Anterior cingulate cortex (tissue), 58 donors: ENCODE measurements around the gene HOXD13.

Experiments
- DNase-seq, 58 donors: peaks; one replicate each; lab custom pipeline; 2025; lab: John Stamatoyannopoulos, UW

HOXD13 gene

DNA sequence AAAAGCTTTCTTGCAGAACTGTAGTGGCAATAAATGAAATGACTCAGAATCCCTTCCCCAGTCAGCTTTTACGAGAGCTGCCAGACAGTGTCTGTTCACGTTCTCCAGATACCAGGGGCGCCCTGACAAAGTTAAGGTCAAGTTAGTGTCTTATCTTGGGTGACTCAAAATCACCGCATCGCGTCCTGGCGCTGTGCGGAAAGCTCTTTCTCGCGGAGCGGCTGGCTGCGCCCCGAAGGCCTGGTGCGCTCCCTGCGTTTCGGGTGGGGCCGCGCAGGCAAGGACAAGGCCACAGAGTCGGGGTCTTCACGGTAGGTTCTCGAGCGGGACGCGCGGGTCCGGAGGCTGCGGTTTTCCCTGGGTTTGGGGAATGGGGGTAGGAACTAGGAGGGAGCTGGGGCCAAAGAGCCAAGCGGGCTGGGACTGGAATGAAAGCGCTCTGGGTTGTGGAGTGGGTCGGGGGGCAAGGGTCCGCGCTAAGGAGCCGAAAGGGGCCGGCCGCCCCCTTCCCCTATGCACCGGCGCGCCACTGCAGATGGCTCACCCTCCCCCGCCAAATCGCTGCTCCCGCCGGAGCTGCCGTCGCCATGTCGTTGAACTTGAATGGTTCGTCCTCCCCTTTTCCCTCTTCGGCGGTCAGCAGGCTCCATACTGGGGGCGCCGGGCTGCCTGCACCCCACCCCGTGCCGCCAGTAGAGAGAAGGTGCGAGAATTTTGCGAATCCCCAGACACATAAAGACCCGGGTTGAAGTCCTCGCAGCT lies 12.0 kb downstream of the HOXD13 start:
- DNase-seq: no peak

DNA sequence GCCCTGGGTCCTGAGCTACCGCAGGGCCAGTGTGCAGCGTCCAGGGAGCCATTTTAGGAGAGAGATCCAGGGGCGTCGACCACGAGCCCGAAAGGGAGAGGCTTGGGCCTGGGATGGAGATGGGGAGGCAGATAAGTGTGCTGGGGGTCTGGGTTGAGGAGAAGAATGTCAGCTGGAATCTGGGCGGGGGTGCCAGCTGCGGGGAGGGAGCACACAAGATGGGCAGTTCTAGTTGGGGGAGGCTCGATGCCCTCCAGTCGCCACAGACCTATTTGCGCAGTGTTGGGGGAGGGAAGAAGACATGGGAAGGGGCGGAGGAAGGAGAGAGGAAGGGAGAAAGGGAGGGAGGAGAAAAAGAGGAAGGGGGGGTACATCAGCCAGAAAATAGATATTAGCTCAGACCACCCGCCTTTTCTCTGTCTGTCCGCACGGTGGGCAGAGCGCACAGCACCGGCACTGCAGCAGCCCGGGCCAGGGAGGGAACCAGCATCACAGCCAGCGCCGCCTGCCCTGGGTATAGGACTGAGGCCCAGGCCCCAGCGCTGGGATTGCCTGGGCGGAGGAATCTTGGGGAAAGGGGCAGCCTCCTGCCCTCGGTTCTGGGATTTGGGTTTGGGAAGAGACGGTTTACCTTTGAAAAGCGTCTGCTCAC lies 12.7 kb downstream of the HOXD13 start:
- DNase-seq: no peak

DNA sequence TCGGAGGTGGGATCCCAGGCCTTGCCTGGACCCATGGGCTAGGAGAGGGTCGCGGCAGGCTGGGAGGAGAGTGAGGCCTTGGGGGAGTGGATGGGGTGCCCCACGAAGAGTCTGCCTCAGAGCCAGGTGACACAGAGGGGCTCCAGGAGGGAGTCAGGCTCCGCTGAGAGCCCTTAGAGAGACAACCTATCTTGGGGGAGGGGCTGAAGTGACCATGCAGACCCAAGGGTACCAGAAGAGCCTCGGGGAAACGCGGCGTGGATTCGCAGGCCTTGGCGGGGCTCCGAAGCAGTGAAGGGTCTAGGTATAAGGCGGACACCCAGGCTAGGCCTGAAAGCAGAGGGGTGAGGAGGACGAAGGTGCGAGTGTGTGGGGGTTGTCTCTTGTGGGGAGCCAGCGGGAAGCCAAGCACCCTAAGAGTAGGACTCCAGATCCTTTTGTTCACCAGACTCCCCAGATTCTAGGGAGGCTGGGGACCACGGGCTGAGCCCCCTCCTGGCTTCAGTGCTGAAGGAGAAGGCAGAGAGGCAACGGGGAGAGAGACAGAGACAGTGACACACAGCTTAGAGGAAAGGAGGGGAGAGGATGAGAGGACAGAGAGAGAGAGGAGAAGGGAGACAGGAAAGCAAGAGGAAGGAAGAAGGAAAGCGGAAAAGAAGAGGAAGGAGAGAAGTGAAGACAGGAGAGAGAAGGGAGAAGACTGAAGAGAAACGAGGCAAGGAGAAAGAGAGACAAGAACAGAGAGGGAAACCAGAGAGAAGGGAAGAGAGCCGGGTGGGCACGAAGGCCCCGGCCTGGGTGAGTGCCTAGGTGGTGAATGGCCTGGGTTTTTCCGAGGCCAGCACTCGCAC lies 13.4 kb downstream of the HOXD13 start:
- DNase-seq: no peak

DNA sequence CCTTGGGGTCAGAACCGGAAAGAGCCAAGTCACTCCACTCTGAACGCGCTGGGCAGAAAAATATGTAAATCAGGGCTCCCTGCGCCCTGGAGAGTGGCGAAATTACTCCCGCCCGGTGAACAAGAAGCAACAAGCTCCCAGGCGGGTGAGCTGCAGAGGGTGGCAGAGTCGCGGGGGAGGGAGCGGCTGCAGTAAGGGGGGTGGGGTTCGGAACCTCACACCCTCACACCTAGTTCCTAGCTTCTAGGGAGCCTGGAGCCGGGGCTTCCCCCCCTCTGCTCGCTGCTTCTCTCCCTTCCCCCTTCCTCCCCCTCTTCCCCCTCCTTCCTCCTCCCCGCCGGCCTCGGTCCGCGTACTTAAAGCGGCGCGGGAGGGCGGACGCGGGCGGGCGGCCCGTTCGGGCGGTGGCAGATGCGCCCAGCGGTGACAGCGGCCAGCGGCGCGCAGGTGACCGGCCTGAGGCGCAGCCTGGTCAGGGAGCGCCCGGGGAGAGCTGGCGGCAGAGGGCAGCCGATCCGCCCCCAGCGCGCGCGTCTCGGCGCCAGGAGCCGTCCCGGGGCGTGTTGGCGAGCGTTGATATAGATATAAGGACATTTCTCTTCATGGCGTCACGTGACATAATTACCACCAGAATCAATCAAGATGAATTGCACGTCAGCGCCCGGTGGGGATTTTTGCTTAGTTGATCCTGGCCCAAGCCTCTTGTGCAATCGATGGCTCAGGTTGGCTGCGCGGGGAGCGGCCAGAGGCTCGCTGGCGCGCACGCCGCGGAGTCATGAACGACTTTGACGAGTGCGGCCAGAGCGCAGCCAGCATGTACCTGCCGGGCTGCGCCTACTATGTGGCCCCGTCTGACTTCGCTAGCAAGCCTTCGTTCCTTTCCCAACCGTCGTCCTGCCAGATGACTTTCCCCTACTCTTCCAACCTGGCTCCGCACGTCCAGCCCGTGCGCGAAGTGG lies 14.3 kb downstream of the HOXD13 start, which contains the start of gene HOXD11:
Gene HOXD11 (plus strand): TSS at position 700 of the 959 bp plus-strand sequence. CDS start 76 bp downstream, at position 776.
- no peak for DNase-seq

DNA sequence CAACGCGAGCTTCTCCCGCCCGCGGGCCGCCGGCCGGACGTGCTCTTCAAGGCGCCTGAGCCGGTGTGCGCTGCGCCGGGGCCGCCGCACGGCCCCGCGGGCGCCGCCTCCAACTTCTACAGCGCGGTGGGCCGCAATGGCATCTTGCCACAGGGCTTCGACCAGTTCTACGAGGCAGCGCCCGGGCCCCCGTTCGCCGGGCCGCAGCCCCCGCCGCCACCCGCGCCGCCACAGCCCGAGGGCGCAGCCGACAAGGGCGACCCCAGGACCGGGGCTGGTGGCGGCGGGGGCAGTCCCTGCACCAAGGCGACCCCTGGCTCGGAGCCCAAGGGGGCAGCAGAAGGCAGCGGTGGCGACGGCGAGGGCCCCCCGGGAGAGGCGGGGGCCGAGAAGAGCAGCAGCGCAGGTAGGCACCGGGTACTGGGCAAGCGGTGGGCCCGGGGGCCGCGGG lies 15.2 kb downstream of the HOXD13 start:
- DNase-seq: no peak

DNA sequence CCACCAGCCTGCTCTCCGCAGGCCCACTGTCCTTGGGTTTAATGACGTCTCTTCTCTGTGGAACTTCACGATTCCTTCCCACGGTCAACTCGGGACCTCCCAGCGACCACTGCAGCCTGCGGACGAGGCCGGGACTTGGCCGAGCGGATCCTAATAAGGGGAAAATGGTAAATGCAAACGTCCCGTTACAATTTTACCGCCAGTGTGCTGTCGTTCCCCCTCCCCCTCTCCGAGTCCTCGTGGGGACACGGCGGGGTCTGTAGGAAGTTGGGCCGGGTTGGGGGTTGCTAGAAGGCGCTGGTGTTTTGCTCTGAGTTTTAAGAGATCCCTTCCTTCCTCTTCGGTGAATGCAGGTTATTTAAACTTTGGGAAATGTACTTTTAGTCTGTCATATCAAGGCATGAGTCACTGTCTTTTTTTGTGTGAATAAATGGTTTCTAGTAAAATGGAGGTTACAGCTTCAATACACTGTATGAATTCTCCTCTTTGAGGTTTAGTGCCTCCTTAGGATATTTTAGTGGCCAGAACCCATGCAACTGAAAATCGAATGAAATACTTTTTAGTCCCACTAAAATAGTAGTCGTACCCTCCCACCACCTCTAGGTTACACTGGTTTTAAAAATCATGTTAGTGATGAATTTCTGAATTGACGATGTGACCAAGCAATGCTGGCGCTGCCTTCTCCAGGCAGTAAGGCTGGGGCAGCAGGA lies 16.8 kb downstream of the HOXD13 start:
- DNase-seq: no peak

DNA sequence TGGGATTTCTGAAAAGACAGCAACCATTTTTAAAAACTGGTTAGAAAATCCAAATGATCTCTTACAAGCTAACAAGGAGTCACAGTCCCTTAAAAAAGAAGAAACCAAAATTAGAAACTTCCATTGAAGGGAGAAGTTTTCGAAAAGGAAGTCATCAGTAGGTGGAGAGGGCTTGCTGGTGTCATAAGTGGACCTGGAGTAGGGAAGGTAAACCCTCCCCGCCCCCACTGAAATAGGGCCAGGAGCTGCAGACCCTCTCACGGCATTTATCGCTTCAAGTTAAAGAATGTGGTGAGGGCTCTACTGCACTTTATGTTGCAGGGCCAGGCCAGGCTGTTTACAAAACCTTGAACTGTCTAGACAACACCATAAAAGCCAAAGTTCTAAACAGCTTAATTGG lies 17.4 kb downstream of the HOXD13 start:
- no peak for DNase-seq

DNA sequence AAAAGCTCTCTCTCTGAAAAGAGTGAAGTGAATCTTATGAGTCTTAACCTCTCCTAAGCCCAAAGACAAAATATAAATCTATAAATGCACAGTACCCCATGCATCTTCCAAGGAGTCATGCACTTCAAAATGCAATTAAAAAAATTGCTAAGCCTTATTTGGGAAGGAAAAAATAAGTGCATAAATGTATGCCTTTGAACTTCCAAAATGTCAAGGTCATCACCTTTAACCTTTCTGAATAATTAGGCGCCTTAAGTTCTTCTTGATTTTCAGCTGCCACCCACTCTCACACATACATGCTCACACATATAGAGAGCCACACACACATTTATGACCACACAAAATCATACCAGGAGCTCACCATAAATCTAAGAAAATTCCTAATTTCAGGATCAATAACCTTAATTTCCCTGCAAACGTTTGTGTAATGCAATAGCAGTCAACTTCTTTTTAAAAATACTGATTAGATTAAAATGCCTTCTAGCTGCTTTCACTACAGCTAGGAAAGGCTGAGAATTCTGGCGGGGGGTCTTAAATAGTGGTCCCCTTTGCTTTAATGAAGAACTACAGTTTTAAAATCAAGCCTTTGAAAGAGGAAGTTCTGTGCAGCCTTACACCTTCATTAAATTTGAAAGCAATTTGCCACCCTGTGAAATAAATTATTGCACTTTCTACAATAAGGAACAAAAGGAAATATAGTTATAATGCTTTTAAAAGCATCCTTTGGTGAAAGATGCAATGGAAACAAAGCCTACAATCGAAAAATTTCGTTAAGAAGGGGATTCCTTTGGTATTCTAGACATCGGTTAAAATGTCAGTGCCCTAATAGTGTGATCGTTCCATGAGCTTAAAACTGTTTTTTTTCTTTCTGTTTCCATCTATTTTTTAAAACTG lies 18.1 kb downstream of the HOXD13 start:
- no peak for DNase-seq

DNA sequence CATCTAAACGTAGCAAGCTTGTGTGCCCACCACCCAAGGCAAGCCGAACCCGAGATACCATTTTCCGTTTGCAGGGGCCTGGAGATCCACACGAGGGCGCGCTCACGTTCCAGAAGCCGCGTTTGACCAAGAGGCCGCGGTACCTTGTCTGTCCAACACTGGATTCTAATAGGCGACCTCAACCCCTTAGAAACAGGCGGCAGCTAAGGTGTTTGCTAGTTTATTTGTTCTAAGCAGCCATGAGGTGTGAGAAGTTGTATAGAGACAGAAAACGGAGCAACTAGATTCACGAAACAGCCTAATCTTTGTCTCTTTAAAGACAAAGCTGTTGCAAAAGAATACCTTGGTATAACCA lies 18.8 kb downstream of the HOXD13 start:
- no peak for DNase-seq

DNA sequence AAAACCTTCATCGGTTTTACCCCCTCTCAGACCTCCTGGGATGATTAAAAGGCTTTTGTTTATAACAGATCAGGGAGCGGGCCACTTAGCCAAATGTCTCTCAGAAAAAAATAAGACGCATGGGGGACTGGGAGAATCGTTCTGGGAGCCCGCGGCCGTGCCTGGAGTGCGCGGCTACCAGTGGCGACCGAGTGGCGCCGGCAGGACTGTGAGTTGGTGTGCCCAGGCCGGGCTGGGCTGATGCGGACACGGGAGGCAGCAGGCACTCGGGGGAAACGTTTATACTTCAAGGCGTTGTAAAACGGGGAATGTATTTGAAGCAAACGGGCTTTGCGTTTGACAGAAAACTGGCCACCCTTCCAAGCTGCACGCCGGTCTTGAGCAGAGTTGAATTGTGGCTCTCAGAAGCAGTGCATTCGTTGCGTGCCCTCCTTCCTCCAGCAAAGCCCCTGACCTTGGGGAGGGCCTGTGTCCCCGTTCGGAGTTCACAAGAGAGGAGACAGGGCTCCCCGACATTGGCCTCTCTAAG lies 19.4 kb downstream of the HOXD13 start:
- no peak for DNase-seq

DNA sequence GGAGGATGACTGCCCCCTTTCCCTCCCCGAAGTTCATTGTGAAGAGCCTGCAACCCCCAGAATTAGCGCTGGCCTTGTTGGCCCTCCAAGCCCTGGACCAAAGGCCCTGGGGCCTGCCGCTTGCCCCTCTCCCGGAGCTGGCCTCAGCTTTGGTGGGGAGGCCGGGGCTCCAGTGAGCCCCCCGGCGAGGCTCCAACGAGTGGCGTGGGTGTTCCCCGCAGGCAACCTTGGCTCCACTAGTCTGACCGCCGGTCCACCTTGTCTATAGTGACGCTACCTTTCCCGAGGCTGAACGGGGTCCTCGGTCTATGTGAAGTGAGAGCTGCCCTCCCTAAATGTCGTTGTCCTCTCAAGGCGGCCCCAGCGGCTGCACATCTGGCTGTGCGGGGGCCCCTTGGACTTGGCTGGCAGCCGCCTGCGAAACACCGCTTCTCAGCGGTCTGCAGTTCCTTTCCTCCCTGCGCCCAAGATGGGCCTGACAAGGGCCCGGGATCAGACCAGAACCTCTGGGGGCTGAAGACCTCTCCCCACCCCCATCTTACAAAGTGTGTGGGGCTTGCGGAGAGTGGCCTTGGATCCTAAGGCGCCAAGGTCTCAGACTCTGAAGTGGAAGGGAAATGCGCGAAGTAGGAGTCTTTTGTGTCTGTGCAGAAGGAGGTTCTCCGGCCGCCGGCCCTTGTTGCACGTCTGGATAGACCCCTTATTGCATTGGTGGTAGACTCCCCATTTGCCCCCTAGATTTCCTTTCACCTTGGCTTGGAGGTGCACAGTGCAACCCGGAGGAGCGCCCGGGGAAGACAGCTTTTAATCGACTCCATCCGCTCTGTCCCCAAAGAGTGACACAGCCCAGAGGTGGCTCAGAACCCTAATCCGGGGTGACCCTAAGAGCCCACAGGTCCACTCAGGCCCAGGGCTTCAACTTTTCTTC lies 20.1 kb downstream of the HOXD13 start:
- no peak for DNase-seq

DNA sequence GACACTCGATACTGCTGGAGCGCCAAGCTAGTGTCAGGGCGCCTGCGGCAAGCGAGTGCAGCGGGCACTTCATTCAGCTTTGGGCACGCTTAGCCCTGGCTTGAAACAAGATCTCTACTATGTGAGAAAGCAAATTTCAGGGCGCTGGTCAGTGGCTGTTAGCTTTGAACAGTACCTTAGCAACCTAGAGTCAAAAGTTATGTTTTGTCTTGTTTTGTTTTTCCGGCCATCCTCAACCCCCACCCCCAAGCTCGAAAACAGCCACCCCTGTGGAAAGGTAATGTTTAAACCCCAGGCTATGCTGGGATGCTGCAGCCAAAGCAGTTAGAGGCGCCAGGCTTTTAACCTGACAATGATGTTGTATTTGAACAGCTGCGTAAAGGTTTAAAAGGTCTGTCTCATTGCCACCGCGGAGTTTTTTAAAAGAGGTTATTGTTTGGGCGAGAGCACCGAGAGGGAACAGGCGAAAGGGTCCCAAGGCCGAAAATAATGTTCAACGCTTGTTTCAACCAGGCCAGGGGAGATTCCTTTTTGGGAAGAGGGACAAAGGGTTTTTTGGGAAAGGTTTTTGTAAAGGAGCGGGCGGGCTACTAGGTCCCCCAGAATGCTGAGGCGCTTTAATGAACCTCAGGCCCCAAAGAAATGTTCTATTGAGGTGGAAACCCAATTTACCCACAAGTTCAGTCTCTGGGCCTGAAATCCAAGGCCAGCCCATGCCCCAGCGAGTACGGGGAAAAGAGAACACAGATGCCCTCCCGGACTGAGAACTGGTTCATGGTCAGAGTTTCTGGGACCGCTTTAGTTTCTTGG lies 21.8 kb downstream of the HOXD13 start:
- no peak for DNase-seq

DNA sequence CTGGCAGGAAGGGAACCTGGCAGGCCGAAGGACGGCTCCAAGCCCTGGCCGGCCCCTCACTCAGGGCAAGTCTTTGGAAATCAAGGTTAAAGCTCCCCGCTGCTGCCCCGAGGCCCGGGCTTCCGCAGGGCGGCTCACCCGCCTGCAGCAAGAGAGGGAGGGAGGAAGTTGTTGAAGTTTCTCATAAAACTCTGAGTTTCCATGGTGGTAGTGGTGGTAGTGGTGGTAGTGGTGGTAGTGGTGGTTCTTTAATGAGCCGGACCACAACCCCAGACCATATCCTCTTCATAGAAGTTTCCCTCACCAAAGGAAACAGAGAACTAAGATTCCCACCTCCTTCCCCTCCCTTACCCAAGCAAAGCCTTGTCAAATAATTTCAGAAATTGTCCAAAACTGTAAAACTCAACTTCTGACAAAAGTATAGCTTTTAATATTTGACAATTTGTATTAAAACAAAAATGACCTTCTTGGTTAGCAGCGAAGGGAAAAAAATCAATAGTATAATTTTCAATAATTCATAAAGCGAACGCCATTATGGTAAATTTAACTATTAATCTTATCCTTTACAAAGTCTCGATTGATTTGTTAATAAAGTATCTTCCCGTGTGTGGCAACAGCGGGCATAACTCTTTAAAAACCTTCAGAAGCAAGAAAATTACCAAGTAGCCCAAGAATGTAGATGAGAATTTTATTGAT lies 22.6 kb downstream of the HOXD13 start:
- no peak for DNase-seq

DNA sequence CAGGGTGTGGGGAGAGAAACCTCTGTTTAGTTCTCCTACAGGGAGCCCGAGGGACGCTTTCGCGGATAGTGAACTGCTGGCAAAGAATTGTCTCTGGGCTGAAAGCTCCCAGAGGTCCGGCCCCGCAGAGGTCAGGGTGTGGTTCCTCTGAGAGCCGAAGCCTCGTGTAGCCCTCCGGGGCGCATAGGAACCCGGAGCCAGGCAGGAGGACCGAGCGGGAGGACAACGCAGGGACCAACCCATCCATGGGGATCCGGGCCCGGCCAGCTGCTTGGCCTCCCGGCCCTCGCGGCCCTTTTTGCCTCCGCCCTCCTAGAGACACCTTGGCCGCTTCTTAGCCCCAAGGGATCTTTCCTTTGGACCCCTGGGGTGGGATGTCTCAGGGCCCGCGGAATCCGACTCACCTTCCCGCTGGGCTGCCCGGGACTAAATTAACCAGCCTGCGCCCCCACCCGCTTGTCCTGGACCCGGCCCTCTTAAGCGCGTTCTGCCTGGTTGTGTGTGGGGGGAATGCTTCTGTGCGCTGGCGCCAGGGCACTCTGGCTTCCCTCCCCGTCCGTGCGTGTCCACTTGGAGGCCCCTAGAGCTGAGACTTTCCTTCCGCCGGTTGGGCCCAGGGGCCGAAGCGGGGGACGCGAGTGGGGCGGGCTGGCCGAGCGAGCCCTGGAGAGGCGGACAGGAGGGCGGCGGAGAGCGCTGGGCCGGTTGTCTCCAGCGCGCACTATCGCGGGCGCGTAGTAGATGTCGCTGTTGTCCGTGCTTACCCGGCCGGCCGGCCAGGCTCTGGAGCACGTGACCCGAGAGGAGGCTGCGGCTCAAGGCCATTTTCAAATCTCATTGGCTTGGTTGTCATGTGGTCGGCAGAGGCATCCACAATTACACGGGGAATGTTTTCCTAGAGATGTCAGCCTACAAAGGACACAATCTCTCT lies 23.6 kb downstream of the HOXD13 start, which contains the start of gene HOXD10:
Gene HOXD10 (plus strand): TSS at position 896 of the 931 bp plus-strand sequence. CDS start 56 bp downstream, outside the sequence.
- DNase-seq: no peak
